GM12865 (cell line): ENCODE data around the gene ZNF256.
A peak's percentile ranks its signal among the peaks of the same experiment; 100 is the strongest.

ENCODE experiments used
- DNase-seq: peaks from one replicate; pipeline ENCODE4 v3.0.0; 2010; ENCODE audit warnings: low read depth
- H3K4me3 ChIP-seq: 2 replicates; pipeline ENCODE4 v1.5.1; 2011; ENCODE audit warnings: mild to moderate bottlenecking, low read depth, low read length, control low read depth
- CTCF ChIP-seq: IDR thresholded peaks from 2 replicates; pipeline ENCODE4 v1.5.1; 2011; ENCODE audit warnings: low read length, control low read depth, low read depth, inconsistent platforms; ENCODE audit not compliant: insufficient read depth; ENCODE audit errors: missing control alignments

Gene ZNF256

GRCh38 chr19:57934820-57935665, 12.5 kb downstream of the ZNF256 start, which contains the start of gene ZNF418:
Gene ZNF418 (minus strand): TSS chr19:57935402. CDS start chr19:57933822, 1,580 bp downstream.
- TF ChIP-seq CTCF, result no peak
- DNase-seq, result peak; percentile 77
- peak within 1 kb of the TSS; percentile 59 for H3K4me3 ChIP-seq

GRCh38 chr19:57927587-57927986, 19.9 kb downstream of the ZNF256 start:
- no peak for TF ChIP-seq CTCF
- no peak for DNase-seq
- H3K4me3 ChIP-seq, result no peak overlapping the region

DNA sequence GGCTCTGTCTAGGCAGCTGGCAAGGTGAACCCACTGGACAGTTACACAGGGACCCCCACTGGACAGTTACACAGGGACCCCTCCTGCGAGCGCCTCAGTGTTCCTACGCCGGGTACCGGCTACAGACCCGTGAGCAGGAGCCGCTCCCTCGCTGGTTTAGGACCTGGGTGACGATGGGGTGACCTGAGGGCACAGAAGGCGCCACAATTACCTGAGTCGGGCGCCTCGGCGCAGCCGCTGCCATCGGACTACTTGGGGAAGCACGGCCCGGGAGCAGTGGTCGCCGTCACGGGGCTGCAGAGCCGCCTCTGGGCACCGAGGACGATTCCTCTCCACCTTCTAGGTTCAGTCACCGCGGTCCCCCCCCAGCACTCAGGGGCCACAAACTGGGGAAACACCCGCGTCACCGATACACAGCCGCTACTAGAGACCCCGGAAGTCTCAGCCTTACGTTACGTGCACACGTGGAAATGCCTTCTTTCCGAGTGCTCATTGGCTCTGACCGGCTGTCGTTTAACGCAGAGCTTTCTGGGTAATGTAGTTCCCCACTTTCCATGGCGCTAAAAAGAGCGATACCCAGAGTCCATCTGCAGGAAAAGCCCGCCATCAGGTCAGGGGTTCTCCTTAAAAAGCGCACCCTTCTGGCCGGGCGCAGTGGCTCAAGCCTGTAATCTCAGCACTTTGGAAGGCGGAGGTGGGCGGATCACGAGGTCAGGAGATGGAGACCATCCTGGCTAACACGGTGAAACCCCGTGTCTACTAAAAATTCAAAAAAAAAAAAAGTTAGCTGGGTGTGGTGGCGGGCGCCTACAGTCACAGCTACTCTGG, 31.1 kb downstream of the ZNF256 start, which contains the start of gene ZNF417:
Gene ZNF417, minus strand, starts transcription at position 425 of the 828 bp plus-strand sequence. Its CDS starts 181 bp downstream, at position 244.
- peak; percentile 97 for DNase-seq
- peak within 1 kb of the TSS; percentile 85 for H3K4me3 ChIP-seq
- TF ChIP-seq CTCF, result peak; percentile 36

DNA sequence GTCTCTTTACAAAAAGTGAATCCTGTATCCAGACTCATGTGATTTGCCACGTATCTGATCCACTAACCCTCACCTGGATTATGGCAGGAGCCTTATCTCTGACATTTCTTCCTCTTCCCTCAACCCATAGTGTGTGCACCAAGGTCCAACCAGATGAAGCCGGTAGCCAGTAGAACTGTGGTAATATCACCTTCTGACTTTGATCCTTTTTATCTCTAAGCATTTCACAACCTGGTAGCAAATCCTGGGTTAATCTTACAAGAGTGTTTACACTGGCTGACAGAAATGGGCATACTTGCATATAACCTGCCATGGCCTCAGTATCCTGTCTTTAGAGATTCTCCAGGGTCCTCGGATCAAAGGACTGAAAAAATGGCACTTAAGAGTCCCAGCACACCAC, 33.0 kb downstream of the ZNF256 start:
- TF ChIP-seq CTCF, result no peak
- DNase-seq, result no peak
- no peak overlapping the region for H3K4me3 ChIP-seq

DNA sequence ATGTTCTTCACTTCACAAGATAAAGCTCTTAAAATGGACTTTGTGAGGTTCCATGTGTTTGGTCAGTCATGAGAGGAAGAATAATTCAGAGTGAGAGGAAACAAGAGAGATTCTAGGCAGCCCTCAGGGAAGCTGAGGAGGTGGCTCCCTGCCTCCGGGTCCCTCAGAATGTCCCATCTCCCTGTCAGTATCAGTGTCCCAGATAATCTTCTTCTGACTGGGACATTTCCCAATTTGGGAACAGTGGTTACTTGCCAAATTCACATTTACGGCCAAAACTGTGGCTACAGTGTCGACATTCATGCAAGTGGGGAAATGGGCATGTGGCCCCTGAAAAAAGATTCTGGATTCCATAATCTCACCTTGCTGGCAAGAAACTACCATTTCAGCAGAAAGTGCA, 40.1 kb downstream of the ZNF256 start:
- TF ChIP-seq CTCF, result no peak
- H3K4me3 ChIP-seq, result no peak overlapping the region
- no peak for DNase-seq

- H3K4me3 ChIP-seq, result no peak overlapping the region
- no peak for TF ChIP-seq CTCF
- DNase-seq, result no peak
Measured at GRCh38 chr19:57905258-57905657, 42.2 kb downstream of the ZNF256 start.
